Measurements from ENCODE around the gene HLA-DRA. TPM values are rescaled to one million over a fixed set of nuclear protein-coding genes. Genes with fewer than 3 reads are reported as not detected.

Gene HLA-DRA
- total and polyA plus RNA-seq, 2 donors (not counting 3 experiments of a cell fraction or from before 2014, with no cell fraction given) = not detected

GRCh38 chr6:32405656-32406055 lies 34.0 kb upstream of the HLA-DRA start:
- Histone ChIP-seq H3K9me3 (replicated peaks; ENCODE audit: control insufficient read depth, insufficient read depth, low read length) (no peaks in the 10 kb centered on the region), H3K27me3 (ENCODE audit: control insufficient read depth in 2 of 2, insufficient read depth in 2 of 2, low read length in 2 of 2) (peaks cover 38 to 59% of the 10 kb centered on the region in 2 experiments), H3K4me2 (ENCODE audit: insufficient read depth, low read length) (no peak overlapping the region), H4K20me1 (replicated peaks; ENCODE audit: control insufficient read depth, extremely low read depth, insufficient read depth, low read length) (no peaks in the 10 kb centered on the region), H3K9me1 (replicated peaks; ENCODE audit: control insufficient read depth, extremely low read depth, insufficient read depth, low read length) (no peaks in the 10 kb centered on the region), H3K4me3 (replicated peaks in 1 of 3; ENCODE audit: insufficient read depth in 1 of 3, low read depth in 1 of 3, low read length in 3 of 3) (no peak overlapping the region), H3K36me3 (ENCODE audit: control insufficient read depth in 2 of 2, extremely low read depth in 1 of 2, insufficient read depth in 2 of 2, low read length in 2 of 2) (no peaks in the 10 kb centered on the region), H3K4me1 (ENCODE audit: control insufficient read depth, extremely low read depth, insufficient read depth, low read length) (no peaks in the 10 kb centered on the region), H3K27ac (ENCODE audit: insufficient read depth, low read depth, low read length) (no peak overlapping the region), H2AFZ (ENCODE audit: low read depth, low read length) (no peak overlapping the region), H3K9ac (replicated peaks; ENCODE audit: extremely low read depth, insufficient read depth, low read length) (no peak overlapping the region), H3K79me2 (ENCODE audit: control insufficient read depth, insufficient read depth, low read length) (no peaks in the 10 kb centered on the region)
- BruUV-seq (replicated peaks) = no TSS peak
- POLR2A ChIA-PET = no interaction called here
- TF ChIP-seq POLR2A (IDR thresholded peaks at IDR 0.05; ENCODE audit: low read depth, low read length) (no peak), MAX (IDR thresholded peaks at IDR 0.05; ENCODE audit: insufficient read depth, insufficient read length) (no peak), MYC (IDR thresholded peaks at IDR 0.05; ENCODE audit: low read depth, low read length) (no peak), EZH2 (IDR thresholded peaks at IDR 0.05; ENCODE audit: borderline replicate concordance, low read depth, low read length, severe bottlenecking) (no peak), FOS (IDR thresholded peaks at IDR 0.05; ENCODE audit: borderline replicate concordance, insufficient read depth, low read length) (no peak), JUN (IDR thresholded peaks at IDR 0.05; ENCODE audit: borderline replicate concordance, insufficient read depth, insufficient read length, low read depth) (no peak), GATA2 (IDR thresholded peaks at IDR 0.05; ENCODE audit: insufficient read depth, insufficient read length, low read depth, low read length) (no peak)
- TF ChIP-seq, protein P1, sequence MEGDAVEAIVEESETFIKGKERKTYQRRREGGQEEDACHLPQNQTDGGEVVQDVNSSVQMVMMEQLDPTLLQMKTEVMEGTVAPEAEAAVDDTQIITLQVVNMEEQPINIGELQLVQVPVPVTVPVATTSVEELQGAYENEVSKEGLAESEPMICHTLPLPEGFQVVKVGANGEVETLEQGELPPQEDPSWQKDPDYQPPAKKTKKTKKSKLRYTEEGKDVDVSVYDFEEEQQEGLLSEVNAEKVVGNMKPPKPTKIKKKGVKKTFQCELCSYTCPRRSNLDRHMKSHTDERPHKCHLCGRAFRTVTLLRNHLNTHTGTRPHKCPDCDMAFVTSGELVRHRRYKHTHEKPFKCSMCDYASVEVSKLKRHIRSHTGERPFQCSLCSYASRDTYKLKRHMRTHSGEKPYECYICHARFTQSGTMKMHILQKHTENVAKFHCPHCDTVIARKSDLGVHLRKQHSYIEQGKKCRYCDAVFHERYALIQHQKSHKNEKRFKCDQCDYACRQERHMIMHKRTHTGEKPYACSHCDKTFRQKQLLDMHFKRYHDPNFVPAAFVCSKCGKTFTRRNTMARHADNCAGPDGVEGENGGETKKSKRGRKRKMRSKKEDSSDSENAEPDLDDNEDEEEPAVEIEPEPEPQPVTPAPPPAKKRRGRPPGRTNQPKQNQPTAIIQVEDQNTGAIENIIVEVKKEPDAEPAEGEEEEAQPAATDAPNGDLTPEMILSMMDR (IDR thresholded peaks at IDR 0.05; ENCODE audit: extremely low read depth in 1 of 2, insufficient read depth in 1 of 2, low read depth in 1 of 2, low read length in 2 of 2) = no peak
- dilution Hi-C loops (cut with MboI; ENCODE audit: extremely low pct_ligation_motif_present, low sequenced_read_pairs) = loop anchor here (25.0 kb wide), 1 partner anchor 143 kb away; no protein-coding TSS in a partner anchor
- CTCF ChIA-PET = interaction anchor here (1.2 to 2.3 kb wide), 5 partner anchors 13 to 463 kb away, joined by 3 to 10 read pairs (median 4); no protein-coding TSS in a partner anchor
- DNase-seq (ENCODE audit: low read depth, low spot score) = no peak
- intact Hi-C loops (cut with micrococcal nuclease) = no loop called here
- FAIRE-seq = no peak

Measured in endothelial cell of umbilical vein (primary cell).